IPS DF 19.7 (cell line): ENCODE data around the gene UBE2QL1.
"Not testable (repeated sequence)": the region's sequence is repeated elsewhere in the genome, so short reads cannot be mapped to it uniquely, and the experiment has no call there.

ENCODE experiments used
- DNase-seq: peaks from one replicate; pipeline ENCODE4 v3.0.0-alpha.2; 2013; ENCODE audit warnings: low read depth, low spot score

The UBE2QL1 gene

GRCh38 chr5:6495433-6496206 lies 47.0 kb downstream of the UBE2QL1 start:
- no peak for DNase-seq

GRCh38 chr5:6496207-6496584 lies 47.5 kb downstream of the UBE2QL1 start:
- DNase-seq = no peak

- DNase-seq = no peak
Measured at GRCh38 chr5:6496636-6497035, 48.0 kb downstream of the UBE2QL1 start.

GRCh38 chr5:6497262-6497661 lies 48.6 kb downstream of the UBE2QL1 start:
- no peak for DNase-seq

DNA sequence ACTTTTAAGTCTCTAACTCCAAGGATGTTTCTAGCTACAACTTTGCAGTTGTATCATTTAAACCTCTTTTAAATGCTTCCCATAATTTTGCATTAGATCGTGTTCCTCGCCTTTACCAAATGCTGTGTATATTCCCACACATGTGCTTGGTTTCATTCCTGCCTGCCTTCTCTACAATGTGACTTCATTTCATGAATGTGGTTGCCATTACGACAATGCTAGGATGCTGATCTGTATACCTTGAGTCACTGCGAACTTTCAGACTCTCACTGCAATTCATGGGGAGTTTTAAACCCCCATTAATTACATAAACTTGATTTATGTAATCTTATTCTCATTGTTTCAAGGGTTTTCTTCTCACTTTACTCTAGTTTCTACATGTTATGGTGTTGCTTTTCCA lies 50.3 kb downstream of the UBE2QL1 start:
- DNase-seq = no peak

DNA sequence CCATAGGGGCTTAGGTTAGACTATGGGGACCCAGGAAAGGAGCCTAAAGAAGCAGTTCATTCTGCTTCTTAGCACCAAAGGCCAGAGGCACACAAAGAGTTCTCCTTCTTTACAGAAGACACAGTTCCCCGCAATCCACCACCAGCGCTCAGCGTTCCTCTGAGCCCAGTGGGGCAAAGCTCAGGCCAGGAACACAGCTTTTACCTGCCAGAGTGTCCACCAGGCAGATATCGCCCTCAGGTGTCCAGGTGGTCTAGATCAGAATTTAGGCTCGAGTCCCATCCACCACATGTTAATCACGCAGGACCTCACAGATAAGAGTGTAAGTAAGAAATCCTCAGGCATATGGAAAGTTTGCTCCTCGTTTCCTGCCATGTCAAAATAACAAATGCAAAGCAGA lies 53.0 kb downstream of the UBE2QL1 start:
- DNase-seq = no peak

GRCh38 chr5:6502421-6502820 lies 53.8 kb downstream of the UBE2QL1 start:
- DNase-seq = no peak

GRCh38 chr5:6503342-6503741 lies 54.7 kb downstream of the UBE2QL1 start:
- DNase-seq = no peak

DNA sequence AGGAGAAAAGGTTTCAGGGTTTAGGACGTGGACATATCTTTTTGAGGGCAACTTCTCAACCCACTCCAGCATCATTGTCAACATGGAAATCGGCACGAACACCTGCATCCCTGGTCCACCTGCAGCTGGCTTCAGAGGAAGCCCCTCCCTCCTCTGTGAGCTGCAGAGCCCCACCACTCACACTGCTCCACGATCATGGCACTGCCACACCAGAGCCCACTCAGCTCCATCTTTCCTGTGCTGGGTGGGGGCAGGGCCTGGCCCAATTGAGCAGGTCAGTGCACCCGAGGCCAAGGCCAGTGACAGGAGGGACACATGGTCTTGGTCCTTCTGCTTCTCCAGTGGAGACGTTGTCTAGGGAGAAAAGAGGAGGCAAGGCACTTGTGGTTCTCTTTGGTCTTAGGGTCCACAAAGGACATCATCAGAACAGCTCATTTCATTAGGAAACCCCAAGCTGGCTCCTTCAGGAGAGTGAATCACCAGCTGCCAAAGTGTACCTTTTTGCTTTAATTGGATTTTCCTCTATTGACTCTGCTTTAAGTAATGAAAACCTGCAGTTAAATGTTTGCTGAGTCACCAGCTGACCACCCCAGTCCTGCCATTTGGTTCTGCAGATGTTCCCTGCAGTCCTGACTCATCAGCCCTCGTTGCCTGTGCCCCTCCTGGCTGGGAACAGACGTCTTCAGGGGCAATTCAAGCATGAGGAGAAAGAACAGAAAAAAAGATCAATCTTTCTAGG lies 56.2 kb downstream of the UBE2QL1 start:
- DNase-seq = no peak

DNA sequence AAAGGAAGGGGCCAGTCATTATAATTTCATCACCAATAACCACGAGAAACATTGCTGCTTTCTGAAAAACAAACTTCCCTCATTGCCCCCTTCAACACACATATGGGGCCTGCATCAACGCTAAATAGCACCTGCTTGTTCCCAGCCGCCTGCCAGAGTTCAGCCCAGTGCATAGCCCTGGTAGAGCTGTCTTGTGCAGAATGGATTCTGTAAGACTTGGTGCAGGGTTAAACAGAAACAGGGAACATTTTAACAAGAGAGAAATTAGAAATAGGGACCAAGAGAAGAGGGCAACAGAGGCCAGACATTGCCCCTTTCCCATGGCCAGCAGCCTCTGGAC lies 56.7 kb downstream of the UBE2QL1 start:
- no peak for DNase-seq

- DNase-seq = no peak
Measured at GRCh38 chr5:6505783-6506557, 57.3 kb downstream of the UBE2QL1 start.

DNA sequence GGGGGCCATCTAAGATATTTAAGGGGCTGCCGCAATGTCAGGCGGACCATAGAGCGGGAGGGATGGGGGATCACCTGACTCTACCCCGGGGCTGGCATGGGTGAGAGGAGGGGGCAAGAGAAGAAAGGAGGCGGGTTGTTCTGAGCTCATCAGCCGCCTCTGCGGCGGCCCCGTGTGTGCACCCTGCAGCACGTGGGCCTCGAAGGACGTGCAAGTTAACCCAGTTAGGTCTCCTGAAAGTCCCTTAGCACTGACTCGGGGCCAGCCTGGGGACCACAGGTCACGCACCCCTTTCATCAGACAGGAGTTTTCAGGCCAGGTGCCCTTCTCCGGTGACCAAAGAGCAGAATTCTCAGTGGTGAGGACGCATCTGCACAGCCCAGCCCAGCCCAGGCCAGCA lies 58.0 kb downstream of the UBE2QL1 start:
- no peak for DNase-seq

DNA sequence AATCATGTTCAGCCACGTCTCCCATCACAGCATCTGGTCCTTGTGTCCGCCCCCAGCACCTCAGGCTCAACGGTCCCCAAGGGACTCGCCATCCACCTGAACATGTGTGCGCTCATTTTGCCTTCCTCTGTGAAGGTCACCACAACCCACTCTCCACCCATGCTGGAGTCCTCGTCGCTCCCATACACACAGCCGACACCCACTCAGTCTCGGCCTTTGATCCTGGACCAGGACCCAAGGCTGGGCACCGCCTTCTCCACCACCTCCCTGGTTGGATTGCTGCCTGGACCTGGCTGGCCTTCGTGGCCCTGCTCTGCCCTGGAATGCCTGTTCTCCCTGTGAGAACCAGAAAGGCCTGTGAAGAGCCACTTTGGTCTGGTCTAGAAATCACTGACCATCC lies 60.3 kb downstream of the UBE2QL1 start:
- no peak for DNase-seq

GRCh38 chr5:6510132-6510531 lies 61.5 kb downstream of the UBE2QL1 start:
- no peak for DNase-seq

DNA sequence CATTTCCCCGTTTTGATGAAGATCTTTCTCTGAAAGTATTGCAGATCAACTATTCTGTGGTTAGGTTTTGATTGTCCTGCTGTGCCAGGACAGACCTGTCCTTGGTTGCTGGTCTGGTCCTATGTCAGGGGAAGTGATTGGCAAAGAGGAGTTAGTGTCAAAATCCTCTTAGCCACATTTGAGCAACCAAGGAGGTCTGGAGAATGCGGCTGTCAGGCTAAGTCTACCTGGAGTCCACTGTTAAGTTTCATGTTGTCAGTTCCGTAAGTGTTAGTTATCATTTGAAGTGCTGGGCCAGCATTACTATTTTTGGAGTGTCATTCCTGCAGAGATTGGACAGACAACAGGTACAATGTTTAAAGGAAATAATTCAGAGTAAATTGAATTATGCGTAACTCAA lies 62.3 kb downstream of the UBE2QL1 start:
- DNase-seq = no peak

- not testable (repeated sequence) for DNase-seq
Measured at GRCh38 chr5:6515812-6516211, 67.2 kb downstream of the UBE2QL1 start.

DNA sequence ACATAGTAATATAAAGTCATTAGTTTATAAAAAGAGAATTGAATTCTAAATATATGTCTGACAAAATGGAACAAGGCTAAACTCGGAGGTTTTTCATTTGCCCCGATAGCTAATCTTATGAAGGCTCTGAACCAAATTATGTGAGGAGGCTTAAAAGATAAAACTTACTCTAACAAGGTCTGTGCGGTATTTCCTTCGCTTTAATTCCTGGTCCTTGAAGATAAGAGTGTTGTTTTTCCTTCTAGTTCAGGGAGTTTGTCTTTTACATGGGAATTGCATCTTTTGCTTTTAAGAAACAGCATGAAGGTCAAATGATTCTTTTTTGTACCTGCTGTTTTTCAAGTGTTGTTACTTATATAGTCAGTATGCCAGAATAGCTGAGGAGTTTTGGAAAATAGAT lies 68.2 kb downstream of the UBE2QL1 start:
- DNase-seq = no peak

DNA sequence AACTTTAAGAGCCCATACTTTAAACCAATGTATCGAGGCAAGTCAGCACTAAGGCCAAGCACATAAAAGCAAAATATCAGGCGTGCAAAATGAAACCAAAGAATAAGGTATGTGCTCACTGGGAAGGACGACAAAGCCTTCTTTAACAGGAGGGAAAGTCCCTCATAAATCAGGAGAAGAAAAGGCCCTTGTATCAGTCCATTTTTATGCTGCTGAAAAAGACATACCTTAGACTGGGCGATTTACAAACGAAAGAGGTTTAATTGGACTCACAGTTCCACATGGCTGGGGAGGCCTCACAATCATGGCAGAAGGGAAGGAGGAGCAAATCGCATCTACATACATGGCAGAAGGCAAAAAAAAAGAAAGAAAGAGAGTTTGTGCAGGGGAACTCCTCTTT lies 68.9 kb downstream of the UBE2QL1 start:
- DNase-seq = no peak

DNA sequence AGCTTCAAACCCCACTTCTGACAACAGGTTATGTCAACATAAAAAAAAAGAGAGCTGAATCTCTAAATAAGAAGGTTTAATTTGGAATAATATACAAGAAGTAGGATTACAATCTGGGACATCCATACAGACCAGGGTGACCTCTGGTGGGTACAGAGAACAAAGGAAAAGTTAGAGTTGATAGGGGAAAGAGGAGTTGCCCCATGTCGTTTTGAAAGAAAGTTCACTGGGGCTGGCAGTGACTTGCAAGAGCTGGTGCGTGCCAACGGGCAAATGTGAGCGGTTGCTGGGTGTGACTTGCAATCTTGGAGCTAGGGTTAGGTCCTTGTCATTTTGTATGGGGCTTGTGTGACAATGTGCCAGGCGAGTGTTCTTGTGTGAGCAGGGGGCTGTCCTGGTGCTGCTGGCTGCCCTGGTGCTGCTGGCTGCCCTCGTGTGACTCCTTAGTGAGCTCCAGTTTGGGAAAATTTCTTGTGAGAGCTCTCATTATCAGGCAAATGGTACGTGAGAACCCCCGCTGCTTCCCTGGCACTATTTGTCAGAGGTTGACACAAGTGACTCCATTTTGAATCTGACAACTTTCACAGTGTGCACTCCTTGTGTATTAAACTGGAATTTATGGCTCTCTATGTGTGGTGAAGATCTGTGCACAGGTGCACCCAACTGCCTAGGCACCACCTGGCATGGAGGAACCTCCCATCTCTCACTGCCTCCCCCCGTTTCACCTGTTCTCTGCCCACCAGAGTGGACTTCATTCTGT lies 69.8 kb downstream of the UBE2QL1 start:
- no peak for DNase-seq

GRCh38 chr5:6520201-6520600 lies 71.5 kb downstream of the UBE2QL1 start:
- DNase-seq = no peak

GRCh38 chr5:6522331-6522730 lies 73.7 kb downstream of the UBE2QL1 start:
- no peak for DNase-seq

GRCh38 chr5:6522923-6523322 lies 74.3 kb downstream of the UBE2QL1 start:
- DNase-seq = no peak
